Neuronal stem cell (in vitro differentiated cells): Measurements from ENCODE around the gene NPAS4. TPM values are rescaled to one million over a fixed set of nuclear protein-coding genes. Genes with fewer than 3 reads are reported as not detected.

Experiments
- DNase-seq: peaks from one replicate; pipeline ENCODE4 v3.0.0-alpha.2; 2013; ENCODE audit warnings: low spot score
- H2AFZ ChIP-seq: one replicate; pipeline ENCODE4 v1.6.1; 2013; ENCODE audit warnings: mild to moderate bottlenecking, low read length, inconsistent platforms
- H2AK5ac ChIP-seq: 2 replicates; pipeline ENCODE4 v1.6.1; 2013; ENCODE audit warnings: low read depth, mild to moderate bottlenecking, inconsistent platforms, low read length, moderate library complexity, mixed read lengths
- H2BK120ac ChIP-seq: 2 replicates; pipeline ENCODE4 v1.6.1; 2013; ENCODE audit warnings: low read depth, mild to moderate bottlenecking, inconsistent platforms, low read length, moderate library complexity, mixed read lengths
- H2BK12ac ChIP-seq: one replicate; pipeline ENCODE4 v1.6.1; 2013; ENCODE audit warnings: low read length, inconsistent platforms
- H2BK15ac ChIP-seq: 2 replicates; pipeline ENCODE4 v1.6.1; 2013; ENCODE audit warnings: mild to moderate bottlenecking, low read length, inconsistent platforms, mixed read lengths
- H2BK5ac ChIP-seq: one replicate; pipeline ENCODE4 v1.6.1; 2013; ENCODE audit warnings: inconsistent platforms, mild to moderate bottlenecking, low read length, moderate library complexity
- H3K14ac ChIP-seq: one replicate; pipeline ENCODE4 v1.6.1; 2013; ENCODE audit warnings: low read length, inconsistent platforms
- H3K18ac ChIP-seq: 2 replicates; pipeline ENCODE4 v1.6.1; 2013; ENCODE audit warnings: low read length, inconsistent platforms
- H3K23ac ChIP-seq: 2 replicates; pipeline ENCODE4 v1.6.1; 2013; ENCODE audit warnings: low read depth, mild to moderate bottlenecking, mixed read lengths, low read length, inconsistent platforms; ENCODE audit not compliant: poor library complexity
- H3K27ac ChIP-seq: replicated peaks from 3 replicates; pipeline ENCODE4 v1.5.1; 2013; ENCODE audit warnings: low read length, inconsistent platforms
- H3K27me3 ChIP-seq, 3 experiments: 2 replicates each; pipeline ENCODE4 v1.6.1; 2013; ENCODE audit warnings: low read length in 3 of 3, mild to moderate bottlenecking in 2 of 3, inconsistent platforms in 1 of 3, low read depth in 1 of 3, mixed read lengths in 1 of 3, moderate library complexity in 1 of 3; ENCODE audit not compliant: control insufficient read depth in 3 of 3, insufficient read depth in 3 of 3
- H3K36me3 ChIP-seq, 2 donors: replicated peaks in 1 of 2; 2 replicates each; pipeline ENCODE4 v1.6.1; 2013; ENCODE audit warnings: low read length in 2 of 2; ENCODE audit not compliant: control insufficient read depth in 2 of 2, insufficient read depth in 2 of 2
- H3K4ac ChIP-seq: 2 replicates; pipeline ENCODE4 v1.6.1; 2013; ENCODE audit warnings: inconsistent platforms, mild to moderate bottlenecking, low read length, moderate library complexity
- H3K4me1 ChIP-seq, 2 donors: 1 replicate in 1 of 2; 2 replicates in 1 of 2; pipeline ENCODE4 v1.6.1; 2013; ENCODE audit warnings: low read length in 2 of 2, low read depth in 1 of 2; ENCODE audit not compliant: control insufficient read depth in 2 of 2, insufficient read depth in 1 of 2
- H3K4me2 ChIP-seq: one replicate; pipeline ENCODE4 v1.6.1; 2013; ENCODE audit warnings: mild to moderate bottlenecking, low read length, inconsistent platforms; ENCODE audit not compliant: insufficient read depth, poor library complexity, severe bottlenecking
- H3K4me3 ChIP-seq, 2 donors: 2 replicates each; pipeline ENCODE4 v1.5.1; 2013; ENCODE audit warnings: low read length in 2 of 2, mild to moderate bottlenecking in 2 of 2, inconsistent platforms in 1 of 2, moderate library complexity in 1 of 2
- H3K79me1 ChIP-seq: one replicate; pipeline ENCODE4 v1.6.1; 2013; ENCODE audit warnings: low read depth, mild to moderate bottlenecking, inconsistent platforms, low read length, moderate library complexity
- H3K9ac ChIP-seq: one replicate; pipeline ENCODE4 v1.6.1; 2013; ENCODE audit warnings: mild to moderate bottlenecking, low read depth, low read length, inconsistent platforms; ENCODE audit not compliant: poor library complexity
- H3K9me3 ChIP-seq, 2 donors: replicated peaks in 1 of 2; 2 replicates each; pipeline versions ENCODE3 to v1.6.1; 2013; ENCODE audit warnings: low read length in 2 of 2, mild to moderate bottlenecking in 2 of 2, inconsistent platforms in 1 of 2, low read depth in 1 of 2, mixed read lengths in 1 of 2, moderate library complexity in 1 of 2; ENCODE audit not compliant: control insufficient read depth in 2 of 2, insufficient read depth in 1 of 2
- H4K8ac ChIP-seq: one replicate; pipeline ENCODE4 v1.6.1; 2013; ENCODE audit warnings: low read depth, mild to moderate bottlenecking, inconsistent platforms, low read length, moderate library complexity
- H4K91ac ChIP-seq: one replicate; pipeline ENCODE4 v1.6.1; 2013; ENCODE audit warnings: low read length, low read depth, mild to moderate bottlenecking, inconsistent platforms; ENCODE audit not compliant: poor library complexity
- WGBS, 2 donors: extraction: QIAGEN DNeasy Blood & Tissue Kit; methylation state at CpG; one replicate each; pipeline ENCODE4 v1.1.7; 2013; ENCODE audit warnings: missing lambda C conversion rate in 2 of 2, mixed read lengths in 1 of 2; ENCODE audit not compliant: insufficient read length in 2 of 2, insufficient replicate concordance in 1 of 2; ENCODE audit errors: extremely low coverage in 2 of 2; 5-methylcytosine and 5-hydroxymethylcytosine counted together
- small RNA-seq: library from polyadenylated mRNA; stranded (forward); fragments of <200 nt; extraction: miRNeasy Mini kit (QIAGEN cat#:217004); gene quantifications from one replicate; pipeline ENCODE3, GENCODE V24; 2013; ENCODE audit not compliant: insufficient read depth

NPAS4 gene

DNA sequence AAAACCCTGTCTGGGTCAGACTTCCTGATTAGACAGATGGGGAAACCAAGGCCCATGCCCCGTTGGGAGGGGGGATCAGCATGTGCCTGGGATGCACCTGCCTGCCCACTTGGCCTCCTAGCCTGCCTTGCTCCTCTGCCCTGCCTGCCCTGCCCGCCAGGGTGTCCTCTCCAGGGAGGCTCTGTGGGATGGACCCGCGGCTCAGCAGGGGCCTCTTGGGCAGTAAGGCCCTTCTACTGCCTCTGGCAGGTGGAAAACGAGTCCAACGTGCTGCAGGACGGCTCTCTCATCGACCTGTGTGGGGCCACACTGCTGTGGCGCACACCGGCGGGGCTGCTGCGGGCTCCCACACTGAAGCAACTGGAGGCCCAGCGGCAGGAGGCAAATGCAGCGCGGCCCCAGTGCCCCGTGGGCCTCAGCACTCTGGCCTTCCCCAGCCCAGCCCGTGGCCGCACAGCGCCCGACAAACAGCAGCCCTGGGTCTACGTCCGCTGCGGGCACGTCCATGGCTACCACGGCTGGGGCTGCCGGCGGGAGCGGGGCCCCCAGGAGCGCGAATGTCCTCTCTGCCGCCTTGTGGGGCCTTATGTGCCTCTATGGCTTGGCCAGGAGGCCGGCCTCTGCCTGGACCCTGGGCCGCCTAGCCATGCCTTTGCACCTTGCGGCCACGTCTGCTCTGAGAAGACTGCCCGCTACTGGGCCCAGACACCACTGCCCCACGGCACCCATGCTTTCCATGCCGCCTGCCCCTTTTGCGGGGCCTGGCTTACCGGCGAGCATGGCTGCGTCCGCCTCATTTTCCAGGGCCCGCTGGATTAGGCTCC lies 54.7 kb downstream of the NPAS4 start:
- Histone ChIP-seq H4K8ac (no peak overlapping the region), H3K23ac (peak overlapping the region; percentile 34), H3K36me3 (peaks cover 24 to 57% of the 10 kb centered on the region in 2 donors), H3K27ac (no peak overlapping the region), H3K18ac (no peak overlapping the region), H2AFZ (no peak overlapping the region), H3K9ac (peak overlapping the region; percentile 47), H3K14ac (no peak overlapping the region), H2BK120ac (no peak overlapping the region), H4K91ac (no peak overlapping the region), H3K4ac (no peak overlapping the region), H2BK15ac (no peak overlapping the region), H3K4me2 (no peak overlapping the region), H2BK5ac (no peak overlapping the region), H3K4me1 (peaks cover 0 to 15% of the 10 kb centered on the region in 2 donors), H2BK12ac (no peak overlapping the region), H3K79me1 (peaks cover 4% of the 10 kb centered on the region), H3K27me3 (no peaks in the 10 kb centered on the region), H2AK5ac (no peak overlapping the region), H3K4me3 (no peak overlapping the region), H3K9me3 (no peaks in the 10 kb centered on the region)
- DNase-seq = no peak
- WGBS, 2 donors = no CpG with 5 or more reads among the region's 44 CpGs

Small RNAs within 50 kb of the gene (small RNA-seq; reads per million reads assigned to genes)
- gene RF00017 (not detected), gene RF00416 (not detected), gene RNU1-84P (not detected)
